ENCODE results near the gene OR5V1. TPM values are rescaled to one million over a fixed set of nuclear protein-coding genes. Genes with fewer than 3 reads are reported as not detected.

Gene OR5V1
- total RNA-seq, 3 donors from 2014 or later = not detected

Other genes starting within 250 kb of the OR5V1 start
- not detected for gene OR2J2, start 198.0 kb downstream of the OR5V1 start, total RNA-seq
- gene OR14J1, start 67.2 kb downstream of the OR5V1 start, total RNA-seq = not detected
- gene OR12D3, start 6.4 kb upstream of the OR5V1 start, total RNA-seq = not detected
- not detected for gene OR12D2, start 26.8 kb upstream of the OR5V1 start, total RNA-seq
- not detected for gene OR12D1, start 46.1 kb upstream of the OR5V1 start, total RNA-seq
- not detected for gene OR10C1, start 70.4 kb upstream of the OR5V1 start, total RNA-seq
- gene OR11A1, start 88.2 kb upstream of the OR5V1 start, total RNA-seq = not detected
- not detected for gene OR2H1, start 88.3 kb upstream of the OR5V1 start, total RNA-seq
- gene MAS1L, start 119.1 kb upstream of the OR5V1 start, total RNA-seq = under 1 TPM in 1 of 3 donors, not detected in 2; 0.48 TPM
- 1 to 10 TPM in 2 of 3 donors, under 1 TPM in 1; 0.80 to 2.9 (median 2.0) TPM for gene UBD, start 190.9 kb upstream of the OR5V1 start, total RNA-seq
- gene OR2H2, start 216.3 kb upstream of the OR5V1 start, total RNA-seq = not detected